GM10248 (cell line): ENCODE results near the gene TMEM135.

Source experiments
- CTCF ChIA-PET: fragments of 300-600 bp; sonication (Branson Sonifier 250); formaldehyde crosslinking; extraction: SDS; loops from one replicate; lab custom pipeline; 2021; ENCODE audit warnings: antibody characterized with exemption; lab: Yijun Ruan, JAX
- POLR2A ChIA-PET: fragments of 350-650 bp; sonication (Branson Sonifier 250); formaldehyde crosslinking; extraction: SDS; loops from one replicate; lab custom pipeline; 2020; ENCODE audit warnings: antibody characterized with exemption; lab: Yijun Ruan, JAX
- DNase-seq: peaks from one replicate; pipeline ENCODE4 v3.0.0; 2012; ENCODE audit errors: extremely low spot score
- TF ChIP-seq, protein P1 (sequence below): IDR thresholded peaks from 2 replicates; pipeline ENCODE4 v1.5.1; 2012; ENCODE audit warnings: mild to moderate bottlenecking, low read depth; ENCODE audit errors: extremely low read depth, missing control alignments, control extremely low read depth

The TMEM135 gene

GRCh38 chr11:87259736-87260135 lies 222.0 kb downstream of the TMEM135 start:
- ChIA-PET CTCF (interaction anchor here (1.2 kb wide), 1 partner anchor 11 kb away, joined by 4 read pairs; no protein-coding TSS in a partner anchor), POLR2A (no interaction called here)
- DNase-seq = no peak

DNA sequence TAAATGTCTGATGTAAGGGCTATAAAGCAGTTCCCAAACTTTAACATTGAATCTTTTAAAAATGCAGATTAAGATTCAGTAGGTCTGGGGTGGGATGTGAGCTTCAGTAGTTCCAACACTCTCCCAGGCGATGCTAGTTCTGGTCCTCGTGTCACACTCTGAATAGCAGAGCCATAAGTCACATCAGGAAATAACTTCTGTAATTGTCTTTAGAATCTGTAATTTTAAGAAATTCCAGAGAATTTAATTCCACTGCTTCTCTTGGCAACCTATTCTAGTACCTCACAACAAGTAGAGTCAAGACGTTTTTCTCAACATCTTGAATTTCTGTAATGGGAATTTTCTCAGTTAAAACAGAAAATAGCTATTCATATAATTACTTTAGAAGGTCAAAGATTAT lies 223.1 kb downstream of the TMEM135 start:
- TF ChIP-seq, protein P1, sequence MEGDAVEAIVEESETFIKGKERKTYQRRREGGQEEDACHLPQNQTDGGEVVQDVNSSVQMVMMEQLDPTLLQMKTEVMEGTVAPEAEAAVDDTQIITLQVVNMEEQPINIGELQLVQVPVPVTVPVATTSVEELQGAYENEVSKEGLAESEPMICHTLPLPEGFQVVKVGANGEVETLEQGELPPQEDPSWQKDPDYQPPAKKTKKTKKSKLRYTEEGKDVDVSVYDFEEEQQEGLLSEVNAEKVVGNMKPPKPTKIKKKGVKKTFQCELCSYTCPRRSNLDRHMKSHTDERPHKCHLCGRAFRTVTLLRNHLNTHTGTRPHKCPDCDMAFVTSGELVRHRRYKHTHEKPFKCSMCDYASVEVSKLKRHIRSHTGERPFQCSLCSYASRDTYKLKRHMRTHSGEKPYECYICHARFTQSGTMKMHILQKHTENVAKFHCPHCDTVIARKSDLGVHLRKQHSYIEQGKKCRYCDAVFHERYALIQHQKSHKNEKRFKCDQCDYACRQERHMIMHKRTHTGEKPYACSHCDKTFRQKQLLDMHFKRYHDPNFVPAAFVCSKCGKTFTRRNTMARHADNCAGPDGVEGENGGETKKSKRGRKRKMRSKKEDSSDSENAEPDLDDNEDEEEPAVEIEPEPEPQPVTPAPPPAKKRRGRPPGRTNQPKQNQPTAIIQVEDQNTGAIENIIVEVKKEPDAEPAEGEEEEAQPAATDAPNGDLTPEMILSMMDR = no peak
- CTCF ChIA-PET = no interaction called here
- no peak for DNase-seq
- POLR2A ChIA-PET = no interaction called here

More at GRCh38 chr11:87259736-87260135, 222.0 kb downstream of the TMEM135 start:
- TF ChIP-seq, protein P1 = no peak

DNA sequence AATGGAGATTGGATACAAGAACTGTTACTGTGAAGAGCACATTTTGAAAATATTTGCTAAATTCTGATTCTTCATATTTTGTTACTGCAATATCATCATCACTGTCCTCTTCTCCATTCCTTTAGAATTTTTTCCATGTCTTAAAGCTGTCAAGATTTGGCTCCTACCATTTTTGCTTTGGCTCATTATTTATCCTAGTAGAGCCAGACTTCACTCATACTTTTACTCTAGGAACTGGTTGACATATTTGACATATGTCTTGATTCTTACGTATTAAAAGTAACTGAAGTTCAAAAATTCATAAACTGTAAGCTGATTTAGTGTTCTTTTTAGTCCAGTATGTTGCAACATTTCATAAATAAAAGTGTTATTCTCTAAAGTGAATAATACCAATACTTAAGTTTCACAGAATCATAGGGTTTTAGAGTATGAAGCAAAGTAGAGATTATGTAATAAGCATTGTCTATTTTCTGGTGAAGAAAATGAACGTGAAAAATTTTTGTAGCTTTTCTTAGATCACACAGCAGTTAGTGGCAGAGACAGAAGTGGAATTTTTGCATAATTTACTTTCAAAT lies 225.6 kb downstream of the TMEM135 start:
- no peak for DNase-seq
- POLR2A ChIA-PET = no interaction called here
- CTCF ChIA-PET = no interaction called here
- TF ChIP-seq, protein P1 = no peak

- POLR2A ChIA-PET = no interaction called here
- no peak for DNase-seq
- TF ChIP-seq, protein P1 = no peak
- CTCF ChIA-PET = no interaction called here
Observed at GRCh38 chr11:87263979-87264378, 226.2 kb downstream of the TMEM135 start.

DNA sequence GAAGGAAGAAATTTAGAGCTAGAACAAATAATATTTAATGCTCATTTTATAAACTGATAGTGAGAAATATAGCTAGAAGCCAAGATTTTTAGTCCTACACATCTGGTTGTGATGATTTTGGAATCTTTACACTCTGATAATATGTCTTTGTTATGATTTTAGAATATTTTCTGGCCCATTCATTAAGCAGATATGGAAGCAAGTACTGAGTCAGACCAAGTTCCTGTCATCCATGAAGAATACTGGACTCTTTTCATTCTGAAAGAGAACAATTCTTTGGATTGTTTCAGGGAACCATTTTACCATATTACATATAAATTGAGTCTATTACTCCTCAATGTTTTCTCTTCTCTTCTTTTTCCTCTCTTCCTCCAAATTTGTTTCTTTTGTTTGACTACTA lies 227.4 kb downstream of the TMEM135 start:
- ChIA-PET POLR2A (no interaction called here), CTCF (interaction anchor here (1.1 kb wide), 1 partner anchor 327 kb away, joined by 3 read pairs; no protein-coding TSS in a partner anchor)
- no peak for DNase-seq
- TF ChIP-seq, protein P1 = no peak

- CTCF ChIA-PET = interaction anchor here (0.8 to 1.6 kb wide), 3 partner anchors 23 to 328 kb away, joined by 3 to 4 read pairs (median 3); partner anchors contain the start of gene FZD4
- DNase-seq = no peak
- POLR2A ChIA-PET = no interaction called here
- TF ChIP-seq, protein P1 = no peak
Observed at GRCh38 chr11:87265979-87266378, 228.2 kb downstream of the TMEM135 start.
